NCI-H1417 (cell line): Measurements from ENCODE around the gene SNX8.
"Not testable (repeated sequence)": the region's sequence is repeated elsewhere in the genome, so short reads cannot be mapped to it uniquely, and the experiment has no call there.

ENCODE experiments used
- DNase-seq, 3 experiments: peaks; one replicate each; lab custom pipeline; 2025; lab: John Stamatoyannopoulos, UW

Gene SNX8

GRCh38 chr7:2326951-2327350 lies 12.7 kb upstream of the SNX8 start:
- no peak for DNase-seq

GRCh38 chr7:2325162-2325561 lies 10.9 kb upstream of the SNX8 start:
- no peak for DNase-seq

DNA sequence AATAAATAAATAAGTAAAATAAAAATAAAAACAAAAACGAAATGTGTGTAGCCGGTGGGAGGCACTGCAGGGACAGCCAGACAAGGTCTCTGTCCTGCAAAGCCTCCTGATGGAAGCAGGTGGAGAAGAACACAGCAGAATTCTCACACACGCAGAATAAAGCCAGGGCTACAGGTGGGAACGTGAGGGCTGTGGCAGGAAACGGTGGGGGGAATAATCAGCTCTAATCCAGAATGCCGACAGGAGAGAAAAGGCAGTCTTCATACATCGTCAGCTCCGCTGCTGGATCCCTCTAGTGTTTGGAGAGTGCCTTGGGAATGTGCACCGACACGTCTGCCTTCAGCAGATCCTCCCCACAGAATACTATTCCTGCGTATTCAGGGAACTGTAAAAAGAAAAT lies 6.8 kb upstream of the SNX8 start:
- peak in 1 of 3 experiments; percentile 9 for DNase-seq

DNA sequence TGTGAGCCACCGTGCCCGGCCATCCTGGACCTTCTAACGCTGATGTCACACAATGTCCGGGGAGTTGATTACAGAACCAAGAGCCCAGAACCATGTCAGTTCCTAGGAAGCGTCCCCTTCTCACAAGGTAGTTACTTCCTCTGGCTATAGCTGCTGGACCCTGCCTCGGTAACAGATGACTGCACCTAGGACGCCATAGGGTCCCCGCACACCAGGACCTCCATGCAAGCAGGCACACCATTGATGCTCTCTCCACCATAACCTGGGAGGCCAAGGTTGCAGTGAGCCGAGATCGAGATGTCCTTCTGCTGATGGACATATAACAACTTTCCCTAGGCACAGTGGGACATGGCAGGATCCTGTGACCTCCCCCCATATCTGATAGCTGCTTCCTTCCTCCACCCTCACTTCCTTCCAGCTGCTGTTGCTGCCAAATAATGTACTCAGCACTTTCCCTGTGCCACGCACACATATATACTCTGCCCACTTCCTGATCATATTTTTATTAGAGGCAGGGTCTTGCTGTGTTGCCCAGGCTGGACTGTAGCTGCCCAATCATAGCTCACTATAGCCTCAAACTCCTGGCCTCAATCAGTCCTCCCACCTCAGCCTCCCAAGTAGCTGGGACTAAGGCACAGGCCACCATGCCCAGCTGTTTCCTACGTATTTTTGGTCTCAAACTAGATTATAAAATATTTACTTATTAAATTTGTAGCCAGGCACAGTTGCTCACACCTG lies 3.5 kb upstream of the SNX8 start:
- DNase-seq, result no peak

GRCh38 chr7:2316578-2316977 lies 2.3 kb upstream of the SNX8 start:
- no peak for DNase-seq

DNA sequence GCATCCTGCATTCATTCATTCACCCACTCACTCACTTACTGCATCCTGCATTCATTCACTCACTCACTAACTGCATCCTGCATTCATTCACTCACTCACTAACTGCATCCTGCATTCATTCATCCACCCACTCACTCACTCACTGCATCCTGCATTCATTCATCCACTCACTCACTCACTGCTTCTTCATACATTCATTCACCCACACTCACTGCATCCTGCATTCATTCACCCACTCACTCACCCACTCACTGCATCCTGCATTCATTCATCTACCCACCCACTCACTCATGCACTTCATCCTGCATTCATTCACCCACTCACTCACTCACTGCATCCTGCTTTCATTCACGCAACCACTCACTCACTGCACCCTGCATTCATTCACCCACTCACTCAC lies 1.5 kb upstream of the SNX8 start:
- DNase-seq, result no peak

GRCh38 chr7:2314956-2315530 lies 802 bp upstream of the SNX8 start:
- not testable (repeated sequence) for DNase-seq

- DNase-seq, result peak in 1 of 3 experiments; percentile 75
Observed at GRCh38 chr7:2313450-2314208, 612 bp downstream of the SNX8 start.

GRCh38 chr7:2312267-2312929 lies 1.8 kb downstream of the SNX8 start:
- no peak for DNase-seq

GRCh38 chr7:2309889-2310331 lies 4.3 kb downstream of the SNX8 start:
- no peak for DNase-seq

GRCh38 chr7:2307690-2308107 lies 6.5 kb downstream of the SNX8 start:
- no peak for DNase-seq

DNA sequence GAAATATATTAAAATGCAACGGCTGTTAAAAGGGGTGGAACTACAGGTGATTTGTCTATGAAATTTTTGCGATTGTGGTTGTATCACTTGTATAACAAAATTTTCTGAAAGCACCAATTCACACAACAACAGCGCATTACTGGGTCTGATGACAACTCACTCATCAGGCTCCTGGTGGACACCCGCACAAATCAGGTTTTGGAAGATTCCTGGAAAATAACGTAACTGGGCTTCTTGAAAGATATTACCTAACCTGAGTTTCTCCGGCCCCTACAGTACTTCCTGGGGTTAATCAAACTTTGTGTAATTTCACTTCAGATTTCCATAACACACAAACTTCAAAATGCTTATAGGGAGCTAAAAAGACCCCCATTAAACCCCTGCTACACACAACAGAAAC lies 7.6 kb downstream of the SNX8 start:
- no peak for DNase-seq

GRCh38 chr7:2305258-2305657 lies 9.0 kb downstream of the SNX8 start:
- not testable (repeated sequence) for DNase-seq

- not testable (repeated sequence) for DNase-seq
Observed at GRCh38 chr7:2303520-2303919, 10.7 kb downstream of the SNX8 start.

GRCh38 chr7:2302743-2303397 lies 11.4 kb downstream of the SNX8 start:
- not testable (repeated sequence) for DNase-seq

GRCh38 chr7:2301511-2301863 lies 12.8 kb downstream of the SNX8 start:
- DNase-seq, result no peak

GRCh38 chr7:2299870-2300512 lies 14.2 kb downstream of the SNX8 start:
- DNase-seq, result no peak

GRCh38 chr7:2299131-2299829 lies 15.0 kb downstream of the SNX8 start:
- no peak for DNase-seq

DNA sequence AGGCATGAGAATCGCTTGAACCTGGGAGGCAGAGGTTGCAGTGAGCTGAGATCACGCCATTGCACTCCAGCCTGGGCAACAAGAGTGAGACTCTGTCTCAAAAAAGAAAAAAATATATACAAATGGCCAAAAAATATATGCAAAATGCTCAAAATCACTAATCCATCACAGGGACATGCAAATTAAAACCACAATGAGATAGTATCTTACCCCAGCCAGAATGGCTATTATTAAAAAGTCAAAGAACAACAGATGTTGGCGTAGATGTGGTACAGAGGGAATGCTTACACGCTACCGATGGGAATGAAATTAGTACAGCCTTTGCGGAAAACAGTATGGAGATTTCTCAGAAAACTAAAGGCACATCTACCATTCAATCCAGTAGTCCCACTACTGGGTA lies 17.4 kb downstream of the SNX8 start:
- DNase-seq, result no peak

DNA sequence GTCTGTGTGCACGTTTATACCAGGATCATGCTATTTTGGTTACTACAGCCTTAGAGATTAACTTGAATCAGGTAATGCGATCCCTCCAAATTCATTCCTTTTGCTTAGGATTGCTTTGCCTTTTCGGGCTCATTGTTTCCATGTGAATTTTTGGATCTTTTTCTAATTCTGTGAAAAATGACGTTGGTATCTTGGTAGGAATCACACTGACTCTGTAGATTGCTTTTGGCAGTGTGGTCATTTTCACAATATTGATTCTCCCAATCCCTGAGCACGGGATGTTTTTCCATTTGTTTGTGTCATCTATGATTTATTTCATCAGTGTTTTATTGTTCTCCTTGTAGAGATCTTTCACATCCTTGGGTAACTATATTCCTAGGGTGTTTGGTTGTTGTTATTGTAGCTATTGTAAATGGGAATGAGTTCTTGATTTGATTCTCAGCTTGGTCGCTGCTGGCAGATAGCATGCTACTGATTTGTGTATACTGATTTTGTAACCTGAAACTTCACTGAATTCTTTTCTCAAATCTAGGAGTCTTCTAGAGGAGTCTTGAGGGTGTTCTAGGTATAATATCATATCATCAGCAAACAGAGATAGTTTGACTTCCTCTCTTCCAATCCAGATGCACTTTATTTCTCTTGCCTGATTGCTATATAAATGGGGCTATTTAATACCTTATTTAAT lies 18.2 kb downstream of the SNX8 start:
- DNase-seq, result no peak
